ENCODE data around the gene PAMR1. TPM values are rescaled to one million over a fixed set of nuclear protein-coding genes. Genes with fewer than 3 reads are reported as not detected.

Gene PAMR1
- total and polyA plus RNA-seq, 2 donors (not counting 3 experiments of a cell fraction or from before 2014, with no cell fraction given): not detected

- Histone ChIP-seq H3K27ac (ENCODE audit: insufficient read depth, low read depth, low read length) (no peak overlapping the region), H3K4me2 (ENCODE audit: insufficient read depth, low read length) (no peak overlapping the region), H3K4me1 (ENCODE audit: control insufficient read depth, extremely low read depth, insufficient read depth, low read length) (no peaks in the 10 kb centered on the region), H3K36me3 (ENCODE audit: control insufficient read depth in 2 of 2, extremely low read depth in 1 of 2, insufficient read depth in 2 of 2, low read length in 2 of 2) (no peaks in the 10 kb centered on the region), H3K9me1 (replicated peaks; ENCODE audit: control insufficient read depth, extremely low read depth, insufficient read depth, low read length) (no peaks in the 10 kb centered on the region), H3K79me2 (ENCODE audit: control insufficient read depth, insufficient read depth, low read length) (no peaks in the 10 kb centered on the region), H3K27me3 (ENCODE audit: control insufficient read depth in 2 of 2, insufficient read depth in 2 of 2, low read length in 2 of 2) (peaks cover 5 to 25% of the 10 kb centered on the region in 2 experiments), H4K20me1 (replicated peaks; ENCODE audit: control insufficient read depth, extremely low read depth, insufficient read depth, low read length) (no peaks in the 10 kb centered on the region), H3K9ac (replicated peaks; ENCODE audit: extremely low read depth, insufficient read depth, low read length) (no peak overlapping the region), H3K9me3 (replicated peaks; ENCODE audit: control insufficient read depth, insufficient read depth, low read length) (no peaks in the 10 kb centered on the region), H3K4me3 (replicated peaks in 1 of 3; ENCODE audit: insufficient read depth in 1 of 3, low read depth in 1 of 3, low read length in 3 of 3) (no peak overlapping the region), H2AFZ (ENCODE audit: low read depth, low read length) (no peak overlapping the region)
- FAIRE-seq: no peak
- dilution Hi-C loops (cut with MboI; ENCODE audit: extremely low pct_ligation_motif_present, low sequenced_read_pairs) (no loop called here), intact Hi-C loops (cut with micrococcal nuclease) (no loop called here)
- BruUV-seq (replicated peaks): no TSS peak
- ChIA-PET POLR2A (no interaction called here), CTCF (no interaction called here)
- no peak for DNase-seq (ENCODE audit: low read depth, low spot score)
- no peak for TF ChIP-seq EZH2 (IDR thresholded peaks at IDR 0.05; ENCODE audit: borderline replicate concordance, low read depth, low read length, severe bottlenecking)
- no peak for TF ChIP-seq CTCF (IDR thresholded peaks at IDR 0.05; ENCODE audit: extremely low read depth in 1 of 2, insufficient read depth in 1 of 2, low read depth in 1 of 2, low read length in 2 of 2)
- no peak for TF ChIP-seq MAX (IDR thresholded peaks at IDR 0.05; ENCODE audit: insufficient read depth, insufficient read length)
- no peak for TF ChIP-seq FOS (IDR thresholded peaks at IDR 0.05; ENCODE audit: borderline replicate concordance, insufficient read depth, low read length)
- no peak for TF ChIP-seq JUN (IDR thresholded peaks at IDR 0.05; ENCODE audit: borderline replicate concordance, insufficient read depth, insufficient read length, low read depth)
- TF ChIP-seq GATA2 (IDR thresholded peaks at IDR 0.05; ENCODE audit: insufficient read depth, insufficient read length, low read depth, low read length): no peak
- no peak for TF ChIP-seq POLR2AphosphoS5 (IDR thresholded peaks at IDR 0.05; ENCODE audit: insufficient read depth, low read depth, low read length)
- no peak for TF ChIP-seq POLR2A (IDR thresholded peaks at IDR 0.05; ENCODE audit: low read depth, low read length)
- TF ChIP-seq MYC (IDR thresholded peaks at IDR 0.05; ENCODE audit: low read depth, low read length): no peak
Measured at GRCh38 chr11:35407041-35407440, 118.4 kb downstream of the PAMR1 start.
